Right ventricle myocardium superior (tissue), 1 donor: ENCODE results near the gene FOXK1. TPM values are rescaled to one million over a fixed set of nuclear protein-coding genes. Genes with fewer than 3 reads are reported as not detected.

Experiments
- ATAC-seq: fragments of 200-7000 bp; cut with Tn5 transposase; one replicate; pipeline ENCODE4 v1.9.1; 2020; ENCODE audit warnings: mild to moderate bottlenecking; ENCODE audit not compliant: poor library complexity
- DNase-seq: peaks from one replicate; pipeline ENCODE4 v3.0.0-alpha.2; 2020
- intact Hi-C: fragments of 100-400 bp; cut with DNase I; formaldehyde crosslinking; loops from one replicate; pipeline ENCODE4 v1.11.2; 2022
- total RNA-seq: library from RNA; stranded (reverse); fragmentation: NEBNext Ultra II Directional; extraction: Animal tissue kit (Norgen Biotek cat#: 25700); gene quantifications from one replicate; pipeline ENCODE4 v1.2.1, GENCODE V29; 2021
- donor health status: DM: no; HTN: yes; CAD: no; lungs with severe emphysema.

Gene FOXK1
- total RNA-seq, 1 donor from 2014 or later = 16.8 TPM

DNA sequence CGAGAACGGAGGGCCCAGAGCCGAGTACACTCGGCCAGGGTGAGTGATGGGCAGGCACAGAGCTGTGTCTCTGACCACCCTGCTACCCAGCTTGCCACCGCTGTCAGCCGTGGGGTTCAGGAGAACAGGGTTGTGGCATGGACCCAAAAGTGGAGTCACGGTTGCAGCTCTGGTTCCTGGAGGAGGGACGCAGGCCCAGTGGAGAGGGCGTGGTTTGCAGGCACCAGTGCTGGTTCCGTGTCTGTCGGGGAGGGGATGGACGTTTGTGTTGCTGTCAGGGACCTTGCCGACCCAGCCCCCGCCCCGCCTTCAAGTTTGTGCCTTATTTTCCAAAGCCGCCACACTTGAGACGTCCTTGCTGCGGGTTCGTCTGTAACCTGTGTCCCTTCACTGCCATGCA, 48.2 kb downstream of the FOXK1 start:
- ATAC-seq = no peak
- DNase-seq = peak; percentile 44
- intact Hi-C loops = no loop called here

DNA sequence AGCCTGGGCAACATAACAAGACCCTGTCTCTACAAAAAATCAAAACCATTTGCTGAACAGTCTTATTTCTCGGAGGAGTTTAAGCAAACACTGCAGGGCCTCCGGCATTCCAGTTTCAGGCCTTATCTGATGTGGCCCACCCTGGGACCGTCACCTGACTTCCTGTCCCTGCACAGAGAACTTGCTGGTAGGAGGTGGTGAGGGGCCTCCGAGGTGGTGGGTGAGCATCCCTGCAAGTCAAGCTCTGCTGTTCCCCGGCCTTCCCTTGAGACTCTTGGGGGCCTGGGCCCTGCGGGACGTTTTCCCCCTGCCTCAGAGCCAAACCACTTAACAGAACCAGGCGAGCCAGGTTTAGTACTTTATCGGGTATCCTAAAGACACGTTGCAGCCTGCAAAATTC, 48.9 kb downstream of the FOXK1 start:
- DNase-seq (no peak), ATAC-seq (no peak)
- intact Hi-C loops = no loop called here

GRCh38 chr7:4731803-4732202, 49.7 kb downstream of the FOXK1 start:
- intact Hi-C loops = no loop called here
- no peak for DNase-seq

DNA sequence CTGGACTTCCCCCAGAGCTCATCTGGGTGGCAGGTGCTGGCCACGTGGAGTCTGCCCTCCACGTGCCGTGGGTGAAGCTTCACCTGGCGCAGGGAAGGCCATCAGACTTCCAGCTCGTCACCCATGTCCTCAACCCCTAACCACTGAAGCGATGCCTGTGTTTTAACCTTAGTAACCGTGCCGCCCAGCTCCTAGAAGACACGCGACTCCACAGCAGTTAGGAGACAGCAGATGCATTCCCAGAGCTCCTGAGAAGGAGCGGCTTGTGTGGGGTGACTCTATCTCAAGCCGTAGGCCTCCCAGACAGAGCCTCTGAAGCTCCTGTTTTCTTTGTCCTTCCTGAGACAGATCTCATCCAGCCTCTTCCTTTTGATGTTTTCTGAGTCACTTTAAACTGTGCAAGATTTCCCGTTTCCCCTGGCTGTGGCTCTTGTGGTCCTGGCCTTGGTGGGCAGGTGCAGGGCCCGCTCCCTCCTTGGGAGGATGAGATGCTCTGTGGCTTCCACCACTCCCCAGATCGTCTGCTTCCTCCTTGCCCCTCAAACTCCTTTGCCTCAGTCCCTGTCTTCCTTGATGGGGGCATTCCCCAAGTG, 51.9 kb downstream of the FOXK1 start:
- ATAC-seq = no peak
- intact Hi-C loops = no loop called here
- no peak for DNase-seq

More at GRCh38 chr7:4731803-4732202, 49.7 kb downstream of the FOXK1 start:
- ATAC-seq = no peak

DNA sequence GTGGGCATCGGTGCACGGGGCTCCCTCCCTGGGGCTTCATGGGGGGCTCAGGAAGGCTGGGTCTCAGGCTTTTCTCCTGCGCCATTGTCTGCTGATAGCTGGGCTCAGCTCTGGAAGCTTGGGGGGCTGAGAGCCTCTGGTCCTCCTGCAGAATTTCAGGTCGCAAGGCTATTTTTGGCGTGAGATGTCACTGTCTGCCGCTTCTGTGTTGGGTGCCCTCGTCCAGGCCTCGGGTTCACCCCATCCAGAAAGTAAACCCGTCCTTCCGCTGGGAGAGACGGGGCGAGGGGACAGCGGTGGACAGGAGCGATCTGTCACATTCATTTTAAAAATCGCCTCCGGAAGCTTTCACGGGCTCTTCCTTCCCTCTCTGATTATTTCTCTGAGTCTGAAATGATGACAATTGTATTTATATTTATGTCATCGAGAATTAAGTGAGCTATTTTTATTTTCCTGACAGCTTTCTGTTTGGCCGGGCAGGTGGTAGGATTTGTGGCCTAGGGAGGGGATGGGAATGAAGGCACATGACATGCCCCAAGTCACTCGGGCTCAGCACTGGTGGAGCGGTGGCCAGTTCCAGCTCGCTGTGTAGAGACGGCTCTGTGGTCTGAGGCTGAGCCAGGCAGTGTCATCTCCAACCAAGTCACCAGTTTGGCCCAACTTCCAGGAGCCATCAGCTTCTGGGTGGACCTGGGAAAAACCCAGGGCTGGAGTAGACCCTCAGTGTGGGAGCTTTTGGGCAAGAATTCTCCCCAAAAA, 52.7 kb downstream of the FOXK1 start:
- ATAC-seq (peak; percentile 71), DNase-seq (no peak)
- intact Hi-C loops = loop anchor here (5.0 kb wide), 1 partner anchor 52 kb away; the partner anchor contains the start of gene FOXK1

DNA sequence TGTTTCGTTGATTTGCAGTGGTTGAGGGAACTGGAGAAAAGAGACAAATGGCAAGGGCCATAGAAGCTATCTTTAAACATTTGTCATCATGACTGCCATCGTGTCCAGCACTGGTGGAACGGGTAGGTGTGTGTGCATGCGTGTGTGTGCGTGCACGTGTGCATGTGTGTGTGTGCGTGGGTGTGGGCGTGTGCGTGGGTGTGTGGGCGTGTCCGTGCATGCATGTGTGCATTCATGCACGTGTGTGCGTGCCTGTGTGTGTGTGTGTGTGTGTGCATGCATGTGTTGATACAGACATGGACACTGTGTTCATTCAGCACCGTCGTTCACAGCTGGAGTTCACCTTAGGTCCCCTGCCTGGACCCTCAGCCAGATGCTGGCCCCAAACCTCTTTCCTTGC, 55.2 kb downstream of the FOXK1 start:
- no peak for DNase-seq
- ATAC-seq = no peak
- intact Hi-C loops = loop anchor here (5.0 kb wide), 1 partner anchor 55 kb away; the partner anchor contains the start of gene FOXK1

- DNase-seq (no peak), ATAC-seq (peak; percentile 43)
- intact Hi-C loops = loop anchor here (5.0 kb wide), 1 partner anchor 57 kb away; the partner anchor contains the start of gene FOXK1
Observed at GRCh38 chr7:4738711-4739527, 56.8 kb downstream of the FOXK1 start.

DNA sequence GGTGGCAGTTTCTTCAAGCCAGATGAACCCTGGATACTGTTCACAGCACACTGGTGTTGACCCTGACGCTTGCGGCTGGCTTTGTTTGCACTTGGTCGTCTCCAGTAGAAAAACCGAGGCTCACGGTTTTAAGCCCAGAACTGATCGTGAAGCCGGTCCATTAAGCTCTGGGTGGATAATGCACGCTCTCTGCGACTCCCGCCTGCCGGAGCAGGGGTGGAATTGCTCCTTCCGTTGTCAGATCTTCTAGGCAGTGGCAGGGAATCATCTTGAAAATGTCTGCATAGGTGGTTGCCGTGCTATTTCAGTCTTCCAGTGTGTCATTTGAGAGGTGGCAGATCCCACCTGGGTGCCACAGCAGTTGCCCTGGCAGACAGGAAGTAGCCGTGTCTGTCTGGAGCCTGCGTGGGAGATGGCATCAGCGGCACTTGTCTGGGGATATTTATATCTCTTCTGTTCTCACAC, 57.5 kb downstream of the FOXK1 start:
- DNase-seq (peak; percentile 60), ATAC-seq (peak; percentile 61)
- intact Hi-C loops = loop anchor here (5.0 kb wide), 1 partner anchor 57 kb away; the partner anchor contains the start of gene FOXK1

DNA sequence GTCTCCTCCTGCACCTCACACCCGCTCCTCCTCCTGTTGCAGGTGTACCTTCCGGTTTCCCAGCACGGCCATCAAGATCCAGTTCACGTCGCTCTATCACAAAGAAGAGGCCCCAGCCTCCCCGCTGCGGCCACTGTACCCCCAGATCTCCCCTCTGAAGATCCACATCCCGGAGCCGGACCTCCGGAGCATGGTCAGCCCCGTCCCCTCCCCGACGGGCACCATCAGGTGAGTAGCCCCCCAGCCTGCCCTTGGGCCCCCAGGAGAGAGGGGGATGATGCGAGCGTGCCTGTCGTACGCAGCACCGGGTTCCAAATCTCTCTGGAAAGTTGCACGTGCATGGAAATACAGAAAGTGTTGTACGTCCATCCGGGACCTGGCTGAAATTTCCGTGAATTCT, 58.7 kb downstream of the FOXK1 start:
- DNase-seq = no peak
- ATAC-seq = no peak
- intact Hi-C loops = no loop called here

GRCh38 chr7:4742051-4742573, 60.0 kb downstream of the FOXK1 start:
- intact Hi-C loops = no loop called here
- ATAC-seq = no peak
- no peak for DNase-seq

DNA sequence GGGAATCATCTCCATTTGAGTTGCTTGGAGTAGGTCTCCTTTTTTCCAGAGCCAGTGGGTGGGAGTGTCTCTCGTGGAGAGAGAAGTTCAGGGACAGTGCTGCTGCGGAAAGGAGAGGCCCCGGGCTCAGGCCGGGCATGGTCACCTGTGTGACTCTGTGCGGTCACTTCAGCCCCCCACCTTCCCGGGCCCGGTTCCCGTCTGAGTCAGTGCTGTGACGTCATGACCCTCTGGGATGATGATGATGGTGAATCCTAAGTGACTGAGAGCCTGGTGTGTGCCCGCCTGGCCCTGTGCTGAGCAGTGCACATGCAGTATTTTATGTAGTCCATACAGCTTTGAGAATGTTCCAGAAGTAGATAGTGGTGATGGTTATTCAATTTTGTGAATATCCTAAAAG, 60.8 kb downstream of the FOXK1 start:
- ATAC-seq = no peak
- no peak for DNase-seq
- intact Hi-C loops = no loop called here

GRCh38 chr7:4744391-4745264, 62.5 kb downstream of the FOXK1 start:
- intact Hi-C loops = no loop called here
- peak; percentile 94 for ATAC-seq

GRCh38 chr7:4745265-4745919, 63.3 kb downstream of the FOXK1 start:
- DNase-seq = no peak
- intact Hi-C loops = no loop called here
- no peak for ATAC-seq

More at GRCh38 chr7:4744391-4745264, 62.5 kb downstream of the FOXK1 start:
- DNase-seq = peak; percentile 100

- no peak for ATAC-seq
- no peak for DNase-seq
- intact Hi-C loops = no loop called here
Observed at GRCh38 chr7:4745971-4746919, 64.2 kb downstream of the FOXK1 start.

- DNase-seq = no peak
- no peak for ATAC-seq
- intact Hi-C loops = no loop called here
Observed at GRCh38 chr7:4747013-4747412, 64.9 kb downstream of the FOXK1 start.

- DNase-seq (no peak), ATAC-seq (no peak)
- intact Hi-C loops = no loop called here
Observed at GRCh38 chr7:4747746-4748145, 65.7 kb downstream of the FOXK1 start.
